Upper lobe of right lung (tissue), 1 donor: Measurements from ENCODE around the gene FAM240B. TPM values are rescaled to one million over a fixed set of nuclear protein-coding genes. Genes with fewer than 3 reads are reported as not detected.

ENCODE experiments used
- ATAC-seq: fragments of 200-7000 bp; cut with Tn5 transposase; one replicate; pipeline ENCODE4 v1.9.1; 2020; ENCODE audit warnings: mild to moderate bottlenecking, moderate library complexity
- DNase-seq: peaks from one replicate; pipeline ENCODE4 v3.0.0-alpha.2; 2020
- H3K27ac ChIP-seq: fragments of 200-600 bp; one replicate; pipeline ENCODE4 v1.8.0; 2022
- H3K27me3 ChIP-seq: fragments of 200-600 bp; one replicate; pipeline ENCODE4 v1.8.0; 2022; ENCODE audit warnings: mild to moderate bottlenecking
- H3K36me3 ChIP-seq: fragments of 200-600 bp; one replicate; pipeline ENCODE4 v1.8.0; 2022
- H3K4me1 ChIP-seq: fragments of 200-600 bp; one replicate; pipeline ENCODE4 v1.8.0; 2022
- H3K4me3 ChIP-seq: fragments of 200-600 bp; one replicate; pipeline ENCODE4 v1.8.0; 2022; ENCODE audit warnings: mild to moderate bottlenecking
- H3K9me3 ChIP-seq: fragments of 200-600 bp; one replicate; pipeline ENCODE4 v1.8.0; 2022
- intact Hi-C: fragments of 100-400 bp; cut with DNase I; formaldehyde crosslinking; loops from one replicate; pipeline ENCODE4 v1.11.0; 2022
- total RNA-seq: library from RNA; stranded (reverse); fragmentation: NEBNext Ultra II Directional; extraction: Animal tissue kit (Norgen Biotek cat#: 25700); gene quantifications from one replicate; pipeline ENCODE4 v1.2.1, GENCODE V29; 2021
- TF ChIP-seq, protein P1 (sequence below): fragments of 200-600 bp; IDR thresholded peaks from one replicate; pipeline ENCODE4 v1.8.0; 2022; ENCODE audit warnings: antibody characterized with exemption
- donor health status: DM: no; HTN: yes; CAD: no; lungs with severe emphysema.

The FAM240B gene
- total RNA-seq, 1 donor from 2014 or later, result not detected

GRCh38 chr9:38689678-38690077, 30.3 kb downstream of the FAM240B start:
- ATAC-seq (no peak), DNase-seq (no peak)
- intact Hi-C loops, result no loop called here
- H3K27me3 ChIP-seq, result no peaks in the 10 kb centered on the region
- no peak overlapping the region for H3K27ac ChIP-seq
- H3K4me3 ChIP-seq, result no peak overlapping the region
- no peaks in the 10 kb centered on the region for H3K36me3 ChIP-seq
- no peaks in the 10 kb centered on the region for H3K9me3 ChIP-seq
- TF ChIP-seq, protein P1, sequence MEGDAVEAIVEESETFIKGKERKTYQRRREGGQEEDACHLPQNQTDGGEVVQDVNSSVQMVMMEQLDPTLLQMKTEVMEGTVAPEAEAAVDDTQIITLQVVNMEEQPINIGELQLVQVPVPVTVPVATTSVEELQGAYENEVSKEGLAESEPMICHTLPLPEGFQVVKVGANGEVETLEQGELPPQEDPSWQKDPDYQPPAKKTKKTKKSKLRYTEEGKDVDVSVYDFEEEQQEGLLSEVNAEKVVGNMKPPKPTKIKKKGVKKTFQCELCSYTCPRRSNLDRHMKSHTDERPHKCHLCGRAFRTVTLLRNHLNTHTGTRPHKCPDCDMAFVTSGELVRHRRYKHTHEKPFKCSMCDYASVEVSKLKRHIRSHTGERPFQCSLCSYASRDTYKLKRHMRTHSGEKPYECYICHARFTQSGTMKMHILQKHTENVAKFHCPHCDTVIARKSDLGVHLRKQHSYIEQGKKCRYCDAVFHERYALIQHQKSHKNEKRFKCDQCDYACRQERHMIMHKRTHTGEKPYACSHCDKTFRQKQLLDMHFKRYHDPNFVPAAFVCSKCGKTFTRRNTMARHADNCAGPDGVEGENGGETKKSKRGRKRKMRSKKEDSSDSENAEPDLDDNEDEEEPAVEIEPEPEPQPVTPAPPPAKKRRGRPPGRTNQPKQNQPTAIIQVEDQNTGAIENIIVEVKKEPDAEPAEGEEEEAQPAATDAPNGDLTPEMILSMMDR, result no peak
- H3K4me1 ChIP-seq, result no peaks in the 10 kb centered on the region

GRCh38 chr9:38687992-38688391, 31.9 kb downstream of the FAM240B start:
- ATAC-seq, result peak; percentile 31
- H3K27ac ChIP-seq, result peak overlapping the region; percentile 45
- H3K4me3 ChIP-seq, result no peak overlapping the region
- H3K9me3 ChIP-seq, result no peaks in the 10 kb centered on the region
- H3K4me1 ChIP-seq, result no peaks in the 10 kb centered on the region
- no peaks in the 10 kb centered on the region for H3K36me3 ChIP-seq
- intact Hi-C loops, result no loop called here
- no peak for DNase-seq
- no peaks in the 10 kb centered on the region for H3K27me3 ChIP-seq
- TF ChIP-seq, protein P1, result no peak

- no peak overlapping the region for H3K4me3 ChIP-seq
- TF ChIP-seq, protein P1, result no peak
- no peaks in the 10 kb centered on the region for H3K4me1 ChIP-seq
- no peaks in the 10 kb centered on the region for H3K36me3 ChIP-seq
- H3K27ac ChIP-seq, result peak overlapping the region; percentile 45
- no peaks in the 10 kb centered on the region for H3K9me3 ChIP-seq
- ATAC-seq (peak; percentile 94), DNase-seq (peak; percentile 90)
- H3K27me3 ChIP-seq, result no peaks in the 10 kb centered on the region
- intact Hi-C loops, result no loop called here
Observed at GRCh38 chr9:38687389-38687842, 32.5 kb downstream of the FAM240B start.

- Histone ChIP-seq H3K27ac (peak overlapping the region; percentile 45), H3K27me3 (no peaks in the 10 kb centered on the region), H3K4me3 (no peak overlapping the region), H3K4me1 (no peaks in the 10 kb centered on the region), H3K36me3 (no peaks in the 10 kb centered on the region), H3K9me3 (no peaks in the 10 kb centered on the region)
- TF ChIP-seq, protein P1, result no peak
- no peak for DNase-seq
- intact Hi-C loops, result no loop called here
- peak; percentile 3 for ATAC-seq
Observed at GRCh38 chr9:38686933-38687332, 33.0 kb downstream of the FAM240B start.

DNA sequence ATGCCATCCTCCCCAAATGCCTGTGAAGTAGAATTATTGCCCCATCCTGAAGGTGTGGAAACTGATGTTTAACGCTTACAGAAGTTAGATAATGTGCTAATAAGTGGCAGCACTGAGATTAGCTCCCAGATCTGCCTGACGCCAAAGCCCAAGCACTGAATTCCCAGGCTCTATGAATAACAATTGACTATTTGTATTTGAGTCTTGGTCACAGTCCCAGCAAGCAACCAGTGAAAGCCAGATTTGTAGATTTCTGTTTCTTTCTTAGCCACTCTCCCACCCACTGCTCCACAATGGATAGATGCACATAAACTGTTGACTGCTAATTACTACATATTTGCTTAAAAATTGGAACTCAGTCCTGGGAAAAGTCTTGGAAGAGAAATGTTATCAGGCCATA, 34.4 kb downstream of the FAM240B start:
- Histone ChIP-seq H3K27me3 (no peaks in the 10 kb centered on the region), H3K36me3 (no peaks in the 10 kb centered on the region), H3K9me3 (no peaks in the 10 kb centered on the region), H3K4me3 (no peak overlapping the region), H3K27ac (no peak overlapping the region), H3K4me1 (no peaks in the 10 kb centered on the region)
- TF ChIP-seq, protein P1, result no peak
- intact Hi-C loops, result no loop called here
- DNase-seq, result no peak
- no peak for ATAC-seq

- H3K4me1 ChIP-seq, result no peaks in the 10 kb centered on the region
- H3K27ac ChIP-seq, result no peak overlapping the region
- DNase-seq, result no peak
- H3K4me3 ChIP-seq, result no peak overlapping the region
- TF ChIP-seq, protein P1, result no peak
- intact Hi-C loops, result no loop called here
- no peaks in the 10 kb centered on the region for H3K36me3 ChIP-seq
- H3K27me3 ChIP-seq, result no peaks in the 10 kb centered on the region
- no peak for ATAC-seq
- no peaks in the 10 kb centered on the region for H3K9me3 ChIP-seq
Observed at GRCh38 chr9:38683336-38683735, 36.6 kb downstream of the FAM240B start.
